BJ (cell line): Measurements from ENCODE around the gene ENTREP3. TPM values are rescaled to one million over a fixed set of nuclear protein-coding genes. Genes with fewer than 3 reads are reported as not detected.
"Not testable (repeated sequence)": the region's sequence is repeated elsewhere in the genome, so short reads cannot be mapped to it uniquely, and the experiment has no call there.

Experiments
- CTCF ChIA-PET: fragments of 350-600 bp; formaldehyde crosslinking; extraction: SDS; loops from one replicate; lab custom pipeline; 2021; ENCODE audit warnings: antibody characterized with exemption, inconsistent platforms; lab: Yijun Ruan, JAX
- POLR2A ChIA-PET: fragments of 300-600 bp; sonication (Branson Sonifier 250); formaldehyde crosslinking; extraction: SDS; loops from one replicate; lab custom pipeline; 2021; ENCODE audit warnings: antibody characterized with exemption; lab: Charles Lee
- DNase-seq: peaks from one replicate; pipeline ENCODE4 v3.0.0-alpha.2; 2011; ENCODE audit warnings: low read depth
- H3K27me3 ChIP-seq: 2 replicates; pipeline ENCODE4 v1.6.0; 2011; ENCODE audit warnings: low read length; ENCODE audit not compliant: control insufficient read depth, insufficient read depth
- H3K36me3 ChIP-seq: 2 replicates; pipeline ENCODE4 v1.5.1; 2011; ENCODE audit warnings: low read length; ENCODE audit not compliant: control insufficient read depth, insufficient read depth
- H3K4me3 ChIP-seq: 2 replicates; pipeline ENCODE4 v1.5.1; 2011; ENCODE audit warnings: low read depth, mild to moderate bottlenecking, control low read depth, low read length
- polyA plus RNA-seq: library from polyadenylated mRNA; depleted of rRNA; stranded (reverse); fragments of >200 nt; gene quantifications from 2 replicates; pipeline ENCODE4 v1.2.3, GENCODE V29; 2011
- TF ChIP-seq, protein P1 (sequence below): IDR thresholded peaks from 2 replicates; pipeline ENCODE4 v1.5.1; 2011; ENCODE audit warnings: low read depth, mild to moderate bottlenecking, control low read depth, inconsistent platforms, low read length, moderate library complexity; ENCODE audit not compliant: insufficient read depth

The ENTREP3 gene
- polyA plus RNA-seq, 1 experiment = 15.7 TPM

DNA sequence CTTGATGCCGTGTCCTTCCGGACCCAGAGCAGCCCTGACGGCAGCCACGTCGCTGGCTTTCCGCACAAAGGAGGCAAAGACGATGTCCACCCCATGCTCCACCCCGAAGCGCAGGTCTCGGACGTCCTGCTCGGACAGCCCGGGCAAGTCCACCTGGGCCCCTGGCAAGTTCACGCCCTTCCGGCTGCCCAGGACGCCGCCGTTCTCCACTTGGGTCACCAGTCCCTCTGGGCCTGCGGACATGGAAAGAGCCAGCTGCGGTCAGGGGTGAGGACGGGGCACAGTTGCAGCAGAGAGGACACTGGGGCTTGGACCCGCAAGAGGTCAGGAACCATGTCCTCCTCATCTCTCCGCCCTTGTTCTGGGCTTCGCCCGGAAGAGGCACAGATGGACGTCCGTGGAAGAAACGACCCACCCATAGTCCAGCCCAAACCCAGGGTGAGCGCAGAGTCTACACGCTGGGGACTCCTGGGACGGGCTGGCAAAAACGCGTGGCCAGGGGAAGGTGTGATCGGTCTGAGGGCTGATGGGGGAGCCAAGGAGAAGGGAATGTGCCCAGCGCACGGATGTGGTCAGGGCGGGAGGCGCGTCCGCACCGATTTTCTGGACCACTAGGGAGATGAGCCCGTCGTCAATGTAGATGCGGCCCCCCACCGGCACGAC lies 39.4 kb upstream of the ENTREP3 start:
- H3K27me3 ChIP-seq = peaks cover 37% of the 10 kb centered on the region
- H3K36me3 ChIP-seq = no peaks in the 10 kb centered on the region
- H3K4me3 ChIP-seq = no peak overlapping the region
- TF ChIP-seq, protein P1, sequence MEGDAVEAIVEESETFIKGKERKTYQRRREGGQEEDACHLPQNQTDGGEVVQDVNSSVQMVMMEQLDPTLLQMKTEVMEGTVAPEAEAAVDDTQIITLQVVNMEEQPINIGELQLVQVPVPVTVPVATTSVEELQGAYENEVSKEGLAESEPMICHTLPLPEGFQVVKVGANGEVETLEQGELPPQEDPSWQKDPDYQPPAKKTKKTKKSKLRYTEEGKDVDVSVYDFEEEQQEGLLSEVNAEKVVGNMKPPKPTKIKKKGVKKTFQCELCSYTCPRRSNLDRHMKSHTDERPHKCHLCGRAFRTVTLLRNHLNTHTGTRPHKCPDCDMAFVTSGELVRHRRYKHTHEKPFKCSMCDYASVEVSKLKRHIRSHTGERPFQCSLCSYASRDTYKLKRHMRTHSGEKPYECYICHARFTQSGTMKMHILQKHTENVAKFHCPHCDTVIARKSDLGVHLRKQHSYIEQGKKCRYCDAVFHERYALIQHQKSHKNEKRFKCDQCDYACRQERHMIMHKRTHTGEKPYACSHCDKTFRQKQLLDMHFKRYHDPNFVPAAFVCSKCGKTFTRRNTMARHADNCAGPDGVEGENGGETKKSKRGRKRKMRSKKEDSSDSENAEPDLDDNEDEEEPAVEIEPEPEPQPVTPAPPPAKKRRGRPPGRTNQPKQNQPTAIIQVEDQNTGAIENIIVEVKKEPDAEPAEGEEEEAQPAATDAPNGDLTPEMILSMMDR = no peak
- no peak for DNase-seq
- ChIA-PET POLR2A (no interaction called here), CTCF (no interaction called here)

GRCh38 chr1:155293086-155293749 lies 37.9 kb upstream of the ENTREP3 start:
- DNase-seq = no peak
- ChIA-PET POLR2A (no interaction called here), CTCF (interaction anchor here (0.7 to 1.3 kb wide), 5 partner anchors 13 to 28 kb away, joined by 3 to 6 read pairs (median 3); partner anchors contain the start of genes CLK2 and HCN3)
- H3K4me3 ChIP-seq = no peak overlapping the region
- H3K36me3 ChIP-seq = no peaks in the 10 kb centered on the region
- H3K27me3 ChIP-seq = peaks cover 37% of the 10 kb centered on the region
- TF ChIP-seq, protein P1 = no peak

DNA sequence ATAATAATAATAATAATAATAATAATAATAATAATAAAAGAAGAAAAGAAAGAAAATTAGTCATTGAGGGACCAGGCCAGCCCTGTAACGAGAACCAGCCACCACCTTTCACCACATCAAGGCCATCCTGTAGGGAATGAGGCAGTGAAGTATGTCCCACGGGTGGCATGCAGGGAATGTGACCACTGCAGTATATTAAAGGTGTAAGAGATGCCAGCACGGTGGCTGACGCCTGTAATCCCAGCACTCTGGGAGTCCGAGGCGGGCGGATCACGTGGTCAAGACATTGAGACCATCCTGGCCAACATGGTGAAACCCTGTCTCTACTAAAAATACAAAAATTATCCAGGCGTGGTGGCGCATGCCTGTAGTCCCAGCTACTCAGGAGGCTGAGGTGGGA lies 35.7 kb upstream of the ENTREP3 start:
- H3K4me3 ChIP-seq, DNase-seq, POLR2A ChIA-PET, CTCF ChIA-PET, H3K36me3 ChIP-seq: not testable (repeated sequence)
- peaks cover 27% of the 10 kb centered on the region for H3K27me3 ChIP-seq

- H3K27me3 ChIP-seq = peaks cover 5% of the 10 kb centered on the region; the same call in 1 of the 2 replicates
- DNase-seq = no peak
- no peaks in the 10 kb centered on the region for H3K36me3 ChIP-seq
- POLR2A ChIA-PET = no interaction called here
- H3K4me3 ChIP-seq = no peak overlapping the region
- CTCF ChIA-PET = no interaction called here
- TF ChIP-seq, protein P1 = no peak
These were observed 32.8 kb upstream of the ENTREP3 start for GRCh38 chr1:155287987-155288543.

- POLR2A ChIA-PET = no interaction called here
- DNase-seq = no peak
- CTCF ChIA-PET = interaction anchor here (0.6 to 1.5 kb wide), 2 partner anchors 29 to 36 kb away, joined by 3 to 4 read pairs; no protein-coding TSS in a partner anchor
- TF ChIP-seq, protein P1 = no peak
- no peak overlapping the region for H3K4me3 ChIP-seq
- no peaks in the 10 kb centered on the region; the same call in 1 of the 2 replicates for H3K36me3 ChIP-seq
- H3K27me3 ChIP-seq = peaks cover 2% of the 10 kb centered on the region; the same call in 1 of the 2 replicates
These were observed 31.3 kb upstream of the ENTREP3 start for GRCh38 chr1:155286544-155286943.
